GM06990 (cell line): ENCODE results near the gene ACTN1.

Source experiments
- DNase-seq: peaks from one replicate; pipeline ENCODE4 v3.0.0-alpha.2; 2011; ENCODE audit not compliant: insufficient read length; ENCODE audit errors: extremely low read depth
- H3K27me3 ChIP-seq: replicated peaks from 2 replicates; pipeline ENCODE4 v1.6.0; 2011; ENCODE audit warnings: low read length; ENCODE audit not compliant: control insufficient read depth, insufficient read depth
- H3K36me3 ChIP-seq: 2 replicates; pipeline ENCODE4 v1.5.1; 2011; ENCODE audit warnings: low read length; ENCODE audit not compliant: control insufficient read depth, insufficient read depth
- H3K4me3 ChIP-seq: replicated peaks from 2 replicates; pipeline ENCODE4 v1.5.1; 2011; ENCODE audit warnings: low read depth, mild to moderate bottlenecking, control low read depth, low read length
- TF ChIP-seq, protein P1 (sequence below): IDR thresholded peaks from 2 replicates; pipeline ENCODE4 v1.5.1; 2011; ENCODE audit warnings: low read length, control low read depth, mild to moderate bottlenecking, inconsistent platforms; ENCODE audit not compliant: insufficient read depth, poor library complexity, severe bottlenecking

Gene ACTN1

DNA sequence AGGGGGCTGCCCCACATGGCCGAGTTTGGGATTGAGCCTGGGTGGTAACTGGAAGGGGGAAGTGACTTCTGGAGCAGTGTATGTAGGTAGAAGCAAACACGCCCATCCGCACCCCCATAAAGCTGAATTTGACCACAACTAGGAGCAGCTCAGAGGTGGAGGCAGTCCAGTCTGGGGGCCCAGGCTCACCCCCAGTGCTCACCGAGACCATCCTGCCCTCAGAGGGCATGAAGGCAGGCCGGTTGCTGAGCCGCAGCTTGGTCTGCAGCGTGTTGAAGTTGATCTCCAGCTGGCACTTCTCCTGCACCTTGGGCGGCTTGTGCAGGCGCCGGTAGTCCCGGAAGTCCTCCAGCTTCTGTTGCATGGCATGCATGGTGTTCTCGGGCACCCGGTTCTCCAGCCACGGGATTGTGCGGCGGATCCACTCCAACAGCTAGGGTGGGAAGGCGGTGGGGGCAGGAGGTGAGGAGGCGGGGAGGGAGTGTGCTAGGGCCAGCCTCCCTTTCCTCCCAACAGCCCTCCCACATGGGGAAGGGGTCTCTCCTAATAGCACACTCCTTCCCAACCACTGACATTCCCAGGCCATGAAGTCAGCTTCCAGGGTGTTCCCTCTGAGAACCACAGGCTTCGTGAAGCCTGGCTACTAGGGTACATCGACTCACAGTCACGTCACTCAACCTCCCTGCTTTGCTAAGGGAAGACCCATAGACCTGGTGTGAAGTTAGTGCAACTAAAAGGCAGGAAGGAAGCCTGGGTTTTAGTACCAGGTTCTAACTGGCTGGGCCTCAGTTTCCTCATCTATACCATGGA, 87.0 kb downstream of the ACTN1 start:
- H3K27me3 ChIP-seq: no peaks in the 10 kb centered on the region
- H3K4me3 ChIP-seq: no peak overlapping the region
- no peaks in the 10 kb centered on the region for H3K36me3 ChIP-seq
- no peak for DNase-seq
- TF ChIP-seq, protein P1, sequence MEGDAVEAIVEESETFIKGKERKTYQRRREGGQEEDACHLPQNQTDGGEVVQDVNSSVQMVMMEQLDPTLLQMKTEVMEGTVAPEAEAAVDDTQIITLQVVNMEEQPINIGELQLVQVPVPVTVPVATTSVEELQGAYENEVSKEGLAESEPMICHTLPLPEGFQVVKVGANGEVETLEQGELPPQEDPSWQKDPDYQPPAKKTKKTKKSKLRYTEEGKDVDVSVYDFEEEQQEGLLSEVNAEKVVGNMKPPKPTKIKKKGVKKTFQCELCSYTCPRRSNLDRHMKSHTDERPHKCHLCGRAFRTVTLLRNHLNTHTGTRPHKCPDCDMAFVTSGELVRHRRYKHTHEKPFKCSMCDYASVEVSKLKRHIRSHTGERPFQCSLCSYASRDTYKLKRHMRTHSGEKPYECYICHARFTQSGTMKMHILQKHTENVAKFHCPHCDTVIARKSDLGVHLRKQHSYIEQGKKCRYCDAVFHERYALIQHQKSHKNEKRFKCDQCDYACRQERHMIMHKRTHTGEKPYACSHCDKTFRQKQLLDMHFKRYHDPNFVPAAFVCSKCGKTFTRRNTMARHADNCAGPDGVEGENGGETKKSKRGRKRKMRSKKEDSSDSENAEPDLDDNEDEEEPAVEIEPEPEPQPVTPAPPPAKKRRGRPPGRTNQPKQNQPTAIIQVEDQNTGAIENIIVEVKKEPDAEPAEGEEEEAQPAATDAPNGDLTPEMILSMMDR: no peak

DNA sequence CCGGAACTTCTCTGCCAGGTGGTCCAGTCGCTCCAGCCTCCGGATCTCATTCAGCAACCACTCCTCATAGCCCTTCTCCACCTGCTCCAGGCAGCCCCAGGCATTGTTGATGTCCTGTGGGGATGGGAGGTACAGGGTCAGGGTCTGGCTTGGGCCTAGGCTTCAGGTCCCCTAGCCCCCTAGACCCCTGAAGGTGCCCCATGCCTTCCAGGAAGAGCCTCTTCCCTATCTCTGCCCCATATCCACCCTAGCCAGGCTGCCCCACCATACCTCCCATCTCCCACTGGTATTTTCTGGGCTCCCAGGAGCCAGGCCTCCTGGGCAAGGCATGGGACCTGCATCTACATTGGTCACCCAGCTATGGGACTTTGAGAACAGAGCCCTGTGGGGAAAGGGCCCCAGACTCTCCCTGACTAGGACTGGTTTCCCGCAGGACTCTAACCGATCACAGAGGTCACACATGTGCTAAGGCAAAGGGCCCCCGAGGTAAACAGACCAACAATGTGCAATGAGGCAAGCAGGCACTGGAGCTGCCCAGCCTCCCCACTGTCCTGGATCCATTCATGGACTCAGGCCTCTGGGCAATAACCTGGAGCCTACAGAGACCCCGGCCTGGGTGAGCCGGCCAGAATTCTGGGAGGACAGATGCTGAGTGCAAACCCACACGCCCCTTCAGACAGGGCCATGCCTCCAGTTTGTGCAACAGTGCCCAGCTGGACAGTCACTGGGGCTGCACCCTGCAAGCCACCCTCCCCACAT, 88.8 kb downstream of the ACTN1 start:
- H3K27me3 ChIP-seq: no peaks in the 10 kb centered on the region
- H3K36me3 ChIP-seq: no peaks in the 10 kb centered on the region
- no peak overlapping the region for H3K4me3 ChIP-seq
- TF ChIP-seq, protein P1: no peak
- no peak for DNase-seq

DNA sequence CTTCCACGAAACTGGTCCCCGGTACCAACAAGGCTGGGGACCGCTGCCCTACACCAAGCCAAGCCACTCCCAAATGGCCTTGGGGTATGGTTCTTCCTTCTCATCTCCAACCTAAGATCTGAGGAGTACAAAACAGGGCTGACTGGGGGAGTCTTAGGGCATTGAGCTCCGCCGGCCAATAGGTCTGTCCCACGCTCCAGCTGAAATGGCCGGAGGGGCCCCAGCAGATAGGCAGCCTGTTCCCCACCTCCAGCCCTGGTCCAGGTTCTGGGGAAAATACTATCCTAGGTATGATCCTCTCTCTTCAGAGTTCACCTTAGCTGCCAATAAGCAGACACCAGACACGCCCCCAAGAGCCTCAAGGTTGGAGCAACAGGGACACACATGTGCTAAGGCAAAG, 90.2 kb downstream of the ACTN1 start:
- Histone ChIP-seq H3K36me3 (no peaks in the 10 kb centered on the region), H3K4me3 (no peak overlapping the region), H3K27me3 (no peaks in the 10 kb centered on the region)
- TF ChIP-seq, protein P1: no peak
- DNase-seq: no peak

DNA sequence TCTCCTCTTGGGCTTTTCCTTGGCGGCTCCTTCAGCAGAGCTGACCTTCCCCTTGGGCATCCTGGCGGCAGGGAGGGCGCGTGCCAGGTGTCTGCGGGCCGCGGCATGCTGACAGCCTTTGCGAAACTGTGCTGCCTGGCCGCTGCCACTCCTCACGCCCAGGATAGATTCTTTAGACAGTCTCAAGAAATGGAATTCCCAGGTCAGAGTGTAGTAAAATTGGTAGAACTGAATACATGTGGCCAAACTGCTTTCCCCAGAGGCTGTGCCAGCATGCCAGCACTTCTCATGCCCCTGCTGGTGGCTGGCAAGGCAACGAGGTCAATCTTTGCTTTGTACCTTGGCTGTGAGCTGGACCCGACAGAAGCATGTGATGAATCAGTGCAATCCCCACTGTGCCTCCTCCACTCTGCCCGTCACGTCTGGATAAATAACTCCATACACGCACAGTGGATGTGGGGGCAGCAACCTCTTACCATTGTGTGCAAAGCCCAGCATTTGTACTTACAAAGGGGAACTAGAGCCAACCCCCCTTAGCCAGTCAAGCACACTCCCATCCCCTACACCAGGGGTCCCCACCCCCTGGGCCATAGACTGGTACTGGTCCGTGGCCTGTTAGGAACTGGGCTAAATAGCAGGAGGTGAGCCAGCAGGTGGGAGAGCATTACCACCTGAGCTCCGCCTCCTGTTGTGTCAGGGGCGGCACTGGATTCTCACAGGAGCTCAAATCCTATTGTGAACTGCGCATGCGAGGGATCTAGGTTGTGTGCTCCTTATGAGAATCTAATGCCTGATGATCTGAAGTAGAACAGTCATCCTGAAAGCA, 90.9 kb downstream of the ACTN1 start:
- TF ChIP-seq, protein P1: no peak
- Histone ChIP-seq H3K27me3 (no peaks in the 10 kb centered on the region), H3K36me3 (no peaks in the 10 kb centered on the region), H3K4me3 (no peak overlapping the region)
- DNase-seq: no peak

DNA sequence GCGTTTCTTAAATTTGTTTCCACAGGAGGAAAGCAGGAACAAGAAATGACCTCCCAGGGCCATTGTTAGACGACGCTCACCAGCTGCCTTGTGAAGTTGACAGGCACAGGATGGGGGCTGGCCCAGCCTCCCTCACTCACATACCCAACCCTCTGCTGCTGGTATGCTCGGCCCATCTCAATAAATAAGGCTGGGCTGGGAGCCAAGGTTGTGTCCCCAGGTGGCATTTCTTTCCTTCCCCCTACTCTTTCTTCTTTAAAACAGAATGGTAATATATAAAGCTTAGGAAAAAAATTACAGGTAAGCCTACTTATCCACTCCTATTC, 93.0 kb downstream of the ACTN1 start:
- DNase-seq: no peak
- TF ChIP-seq, protein P1: no peak
- Histone ChIP-seq H3K27me3 (no peaks in the 10 kb centered on the region), H3K36me3 (0 out of 2 replicates have a peak, but pooled peaks cover 1% of the 10 kb centered on the region), H3K4me3 (no peak overlapping the region)
